HG03135 (cell line): ENCODE measurements around the gene TEX11.
A peak's percentile ranks its signal among the peaks of the same experiment; 100 is the strongest.
"Not testable (repeated sequence)": the region's sequence is repeated elsewhere in the genome, so short reads cannot be mapped to it uniquely, and the experiment has no call there.

ENCODE experiments used
- ATAC-seq: cut with Tn5 transposase; IDR thresholded peaks from one replicate; pipeline ENCODE4 v1.9.1; 2021; ENCODE audit warnings: mild to moderate bottlenecking, moderate library complexity; ENCODE audit not compliant: unreplicated experiment

Gene TEX11

DNA sequence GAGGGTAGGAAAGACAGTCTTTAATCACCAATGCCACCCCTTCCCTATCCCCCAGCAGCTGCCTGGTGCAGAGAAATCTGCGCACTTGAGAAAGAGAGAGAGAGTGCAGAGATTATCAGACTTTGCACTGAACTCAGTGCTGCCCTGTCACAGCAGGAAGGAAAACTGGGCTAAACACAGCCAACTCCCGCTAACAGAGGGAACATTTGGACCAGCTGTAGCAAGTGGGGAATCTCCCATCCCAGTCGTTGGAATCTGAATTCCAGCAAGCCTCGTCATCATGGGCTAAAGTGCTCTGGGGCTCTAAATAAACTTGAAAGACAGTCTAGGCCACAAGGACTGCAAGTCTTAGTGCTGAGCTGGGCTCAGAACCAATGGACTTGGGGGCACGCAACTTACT, 295.2 kb downstream of the TEX11 start:
- no peak for ATAC-seq

DNA sequence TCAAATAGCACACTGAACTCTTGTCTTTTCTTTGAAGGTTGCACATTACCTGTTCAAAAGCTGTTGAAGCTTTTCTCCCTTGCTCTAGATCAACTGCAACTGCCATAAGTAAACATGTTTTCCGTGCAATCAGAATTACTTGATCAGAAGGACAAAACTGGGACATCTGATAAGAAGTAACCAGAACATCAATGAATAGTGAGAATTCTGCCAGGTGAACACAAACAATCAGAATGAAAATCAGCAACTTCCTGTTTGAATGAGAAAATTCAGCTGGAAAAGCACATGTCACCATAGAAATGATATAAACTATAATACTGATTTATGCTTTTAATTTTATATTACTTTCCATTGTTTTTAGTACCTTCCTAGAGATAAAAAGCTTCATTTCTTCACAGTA, 303.2 kb downstream of the TEX11 start:
- no peak for ATAC-seq

DNA sequence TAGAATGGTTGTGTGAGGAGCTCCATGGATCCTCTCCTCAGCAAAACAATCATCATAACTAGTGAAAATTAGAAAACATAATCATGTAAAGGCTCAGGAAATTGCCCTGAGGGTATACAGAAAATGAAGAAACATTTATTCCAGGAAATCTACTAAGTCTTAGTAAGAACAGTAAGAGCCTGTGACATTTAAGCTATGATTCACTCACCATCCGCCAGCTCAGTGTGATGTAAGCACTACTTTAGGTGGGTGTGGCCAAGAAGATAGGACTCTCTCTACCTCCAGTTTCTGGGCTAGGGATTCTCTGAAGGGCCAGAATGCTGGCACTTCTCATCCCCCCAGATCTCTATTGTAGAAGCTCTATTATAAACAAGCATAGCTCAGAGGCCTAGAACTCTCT, 316.4 kb downstream of the TEX11 start:
- no peak for ATAC-seq

DNA sequence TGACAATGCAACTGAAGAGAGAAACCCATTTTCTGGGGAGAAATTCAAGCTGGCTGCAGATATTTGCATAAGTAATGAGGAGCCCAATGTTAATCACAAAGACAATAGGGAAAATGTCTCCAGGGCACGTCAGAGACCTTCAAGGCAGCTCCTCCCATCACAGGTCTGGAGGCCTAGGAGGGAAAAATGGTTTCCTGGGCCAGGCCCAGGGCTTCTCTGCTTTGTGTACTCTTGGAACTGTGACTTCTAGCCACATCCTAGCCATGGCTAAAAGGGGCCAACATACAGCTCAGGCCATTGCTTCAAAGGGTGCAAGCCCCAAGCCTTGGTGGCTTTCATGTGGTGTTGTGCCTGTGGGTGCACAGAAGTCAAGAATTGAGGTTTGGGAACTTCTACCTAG, 321.4 kb downstream of the TEX11 start:
- ATAC-seq: not testable (repeated sequence)

DNA sequence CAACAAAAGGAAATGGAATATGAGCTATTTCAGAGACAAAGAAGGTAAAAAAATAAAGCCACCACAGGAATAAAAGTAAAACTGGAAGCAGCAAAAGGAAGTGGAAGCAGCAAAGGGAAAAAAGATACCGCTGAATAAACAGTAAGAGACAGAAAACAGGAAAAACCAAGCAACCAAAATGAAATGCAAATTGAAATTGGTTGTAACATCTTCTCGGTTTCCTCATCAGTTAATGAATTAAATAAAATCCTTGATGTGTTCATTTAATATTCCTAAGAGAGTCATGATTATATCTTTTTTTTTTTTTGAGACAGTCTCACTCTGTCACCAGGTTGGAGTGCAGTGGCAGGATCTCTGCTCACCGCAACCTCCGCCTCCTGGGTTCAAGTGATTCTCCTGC, 331.1 kb downstream of the TEX11 start:
- ATAC-seq: no peak

DNA sequence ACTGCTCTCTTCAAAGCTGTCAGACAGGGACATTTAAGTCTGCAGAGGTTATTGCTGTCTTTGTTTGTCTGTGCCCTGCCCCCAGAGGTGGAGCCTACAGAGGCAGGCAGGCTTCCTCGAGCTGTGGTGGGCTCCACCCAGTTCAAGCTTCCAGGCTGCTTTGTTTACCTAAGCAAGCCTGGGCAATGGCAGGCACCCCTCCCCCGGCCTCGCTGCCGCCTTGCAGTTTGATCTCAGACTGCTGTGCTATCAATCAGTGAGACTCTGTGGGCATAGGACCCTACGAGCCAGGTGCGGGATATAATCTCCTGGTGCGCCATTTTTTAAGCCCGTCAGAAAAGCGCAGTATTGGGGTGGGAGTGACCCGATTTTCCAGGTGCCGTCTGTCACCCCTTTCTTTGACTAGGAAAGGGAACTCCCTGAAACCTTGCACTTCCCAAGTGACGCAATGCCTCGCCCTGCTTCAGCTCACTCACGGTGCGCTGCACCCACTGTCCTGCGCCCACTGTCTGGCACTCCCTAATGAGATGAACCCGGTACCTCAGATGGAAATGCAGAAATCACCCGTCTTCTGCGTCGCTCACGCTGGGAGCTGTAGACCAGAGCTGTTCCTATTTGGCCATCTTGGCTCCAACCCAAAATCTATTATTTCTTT, 338.5 kb downstream of the TEX11 start:
- not testable (repeated sequence) for ATAC-seq

DNA sequence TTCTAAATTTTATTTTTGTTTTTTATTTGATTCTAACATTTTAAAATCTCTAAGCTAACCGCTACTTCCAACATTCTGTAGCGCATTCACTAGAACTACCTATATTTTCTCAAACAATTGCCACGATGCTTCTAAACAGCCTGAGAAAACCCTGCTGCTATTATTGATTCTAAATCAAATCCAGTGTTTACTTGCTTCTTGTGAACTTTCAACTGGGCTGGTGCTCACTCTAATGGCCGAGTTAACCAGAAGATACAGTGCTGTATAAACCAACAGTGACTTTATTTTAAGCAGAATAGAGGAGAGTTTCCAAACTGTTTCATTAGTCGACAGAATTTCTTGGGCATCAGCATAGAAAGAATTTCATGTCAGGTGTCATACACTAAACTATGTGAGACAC, 353.6 kb downstream of the TEX11 start:
- no peak for ATAC-seq

DNA sequence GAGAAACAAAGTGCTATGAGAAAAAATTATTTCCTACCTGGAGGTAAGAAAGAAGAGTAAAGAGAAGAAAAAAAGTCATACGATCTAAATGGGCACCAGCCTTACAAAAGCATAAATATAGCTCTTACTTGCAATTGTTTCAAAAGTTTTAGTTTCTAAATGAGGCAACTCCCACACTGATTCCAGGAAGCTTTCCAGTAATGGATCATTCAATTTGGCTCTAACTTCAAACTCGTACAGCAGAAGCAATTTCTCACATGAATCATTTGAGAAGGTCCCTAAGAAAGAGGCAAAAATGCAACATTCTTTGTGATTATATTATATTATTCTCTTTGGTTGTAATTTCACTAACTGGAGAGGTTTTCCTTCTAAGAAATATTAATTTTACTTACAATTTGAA, 354.0 kb downstream of the TEX11 start:
- ATAC-seq: no peak

DNA sequence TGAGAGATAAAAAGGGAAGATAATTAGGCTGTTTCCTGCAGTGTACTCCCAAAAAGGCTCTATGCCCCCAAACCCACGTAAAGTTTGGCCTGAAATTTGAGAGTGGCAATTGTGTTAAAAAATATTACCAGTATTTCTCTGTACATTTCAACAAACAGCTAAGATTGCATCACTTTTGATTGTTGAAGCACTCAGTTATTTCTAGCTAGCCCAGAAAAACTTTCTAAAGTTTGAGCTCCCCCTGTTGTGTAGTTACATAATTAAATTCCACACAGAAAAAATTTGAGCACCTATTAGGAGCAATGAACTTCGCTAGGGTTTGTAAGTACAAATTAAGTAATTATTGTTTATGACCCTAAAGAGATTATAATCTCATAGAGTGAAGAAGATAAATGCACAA, 354.4 kb downstream of the TEX11 start:
- no peak for ATAC-seq

DNA sequence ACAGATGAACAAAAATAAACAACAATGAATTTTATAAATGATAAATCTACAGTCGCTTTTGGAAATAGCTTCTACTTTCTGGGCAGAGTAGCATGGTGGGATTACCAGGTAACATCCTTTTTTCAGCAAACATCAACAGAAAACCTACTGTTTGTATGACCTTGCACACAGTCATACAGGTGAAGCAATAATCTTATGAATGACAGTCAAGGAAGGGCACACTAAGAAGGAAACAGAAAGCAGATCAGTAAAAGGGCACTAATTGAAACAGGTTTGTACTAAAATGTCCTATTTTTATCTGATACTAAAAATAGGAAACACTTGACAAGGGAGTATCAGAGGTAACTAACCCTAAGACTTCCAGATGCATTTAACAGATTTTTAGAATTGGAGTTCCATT, 355.0 kb downstream of the TEX11 start:
- peak; percentile 57 for ATAC-seq

DNA sequence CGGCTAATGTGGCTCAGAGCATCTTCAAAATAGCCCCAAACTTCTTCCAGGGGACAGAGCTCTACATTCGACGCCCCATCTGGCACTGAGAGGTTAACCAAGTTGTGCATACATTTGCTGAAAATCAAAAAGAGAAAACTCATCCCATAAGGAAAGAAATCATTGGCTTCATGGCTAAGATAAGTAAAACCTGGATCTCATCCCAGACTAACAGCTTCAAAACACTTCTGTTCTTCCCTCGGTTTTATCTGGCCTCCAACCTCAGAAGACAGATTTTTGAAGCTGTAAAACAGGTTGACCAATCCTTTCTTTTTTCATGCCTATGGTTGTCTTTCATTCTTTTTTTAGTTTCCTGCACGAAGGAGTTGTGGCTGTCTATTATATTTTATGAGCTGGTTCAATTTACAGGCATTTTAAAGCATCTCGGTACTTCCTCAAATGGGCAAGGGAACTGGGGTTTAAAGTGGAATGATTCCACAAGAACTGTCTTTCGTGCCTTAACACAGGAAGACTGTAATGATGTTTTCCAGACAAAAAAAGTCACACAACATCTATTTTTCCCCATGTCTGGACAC, 356.3 kb downstream of the TEX11 start:
- no peak for ATAC-seq

DNA sequence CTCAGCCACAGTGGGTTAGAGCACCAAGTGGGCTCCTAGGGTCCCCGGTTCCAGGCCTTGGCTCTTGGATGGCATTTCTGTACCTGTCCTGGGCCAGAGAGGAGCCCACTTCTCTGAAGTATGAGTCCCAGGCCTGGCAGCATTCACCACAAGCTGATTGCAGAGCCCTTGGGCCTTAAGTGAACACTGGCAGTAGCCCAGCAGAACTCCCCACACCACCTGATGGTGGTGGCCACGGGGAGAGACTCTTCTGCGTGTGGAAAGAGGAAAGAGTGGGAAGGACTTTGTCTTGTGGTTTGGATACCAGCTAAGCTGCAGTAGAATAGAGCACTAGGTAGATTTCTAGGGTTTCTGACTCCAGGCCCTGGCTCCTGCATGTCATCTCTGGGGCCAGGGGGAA, 359.1 kb downstream of the TEX11 start:
- ATAC-seq: no peak

DNA sequence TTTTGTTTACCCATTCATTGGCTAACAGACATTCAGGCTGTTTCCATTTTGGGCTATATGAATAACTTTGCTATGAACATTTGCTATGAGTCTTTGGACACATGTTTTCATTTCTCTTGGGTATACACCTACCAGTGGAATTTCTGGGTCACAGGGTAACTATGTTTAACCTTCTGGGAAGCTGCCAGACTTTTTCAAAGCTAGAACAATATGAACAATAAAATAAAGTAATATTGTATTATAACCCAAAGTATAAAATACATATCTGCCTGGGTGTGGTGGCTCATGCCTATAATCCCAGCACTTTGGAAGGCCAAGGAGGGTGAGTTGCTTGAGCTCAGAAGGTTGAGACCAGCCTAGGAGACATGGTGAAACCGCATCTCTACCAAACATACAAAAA, 373.3 kb downstream of the TEX11 start:
- no peak for ATAC-seq

DNA sequence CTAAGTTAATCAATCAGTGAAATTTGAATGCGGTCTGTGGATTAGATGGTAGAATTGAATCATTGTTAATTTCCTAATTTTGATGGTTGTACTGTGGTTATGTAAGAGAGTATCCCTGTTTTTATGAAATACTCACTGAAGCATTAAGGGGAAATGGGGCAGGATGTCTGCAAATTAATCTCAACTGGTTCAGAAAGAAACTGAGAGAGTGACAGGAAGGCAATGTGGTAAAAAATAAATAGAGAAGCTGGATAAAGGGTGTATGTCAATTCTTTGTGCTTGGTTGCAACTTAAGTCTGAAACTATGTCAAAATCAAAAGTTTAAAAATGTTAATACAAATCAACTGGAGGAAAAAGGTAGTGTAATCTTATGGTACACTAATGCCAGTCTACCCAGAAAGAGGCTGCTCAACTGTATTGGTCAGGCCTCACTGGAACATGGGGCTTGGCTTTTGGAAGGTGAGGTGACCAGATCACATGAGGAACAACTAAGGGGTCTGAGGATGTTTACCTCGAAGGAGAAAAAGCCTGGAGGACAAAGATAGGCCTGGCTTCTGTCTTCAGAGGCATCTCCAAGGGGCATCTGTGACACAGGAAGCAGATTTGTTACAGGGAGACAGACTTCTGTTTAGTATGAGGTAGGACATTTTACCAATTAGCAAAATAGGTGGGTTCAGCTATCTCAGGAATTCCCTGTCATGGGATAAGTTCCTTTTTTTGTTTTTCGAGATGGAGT, 380.7 kb downstream of the TEX11 start:
- ATAC-seq: no peak

DNA sequence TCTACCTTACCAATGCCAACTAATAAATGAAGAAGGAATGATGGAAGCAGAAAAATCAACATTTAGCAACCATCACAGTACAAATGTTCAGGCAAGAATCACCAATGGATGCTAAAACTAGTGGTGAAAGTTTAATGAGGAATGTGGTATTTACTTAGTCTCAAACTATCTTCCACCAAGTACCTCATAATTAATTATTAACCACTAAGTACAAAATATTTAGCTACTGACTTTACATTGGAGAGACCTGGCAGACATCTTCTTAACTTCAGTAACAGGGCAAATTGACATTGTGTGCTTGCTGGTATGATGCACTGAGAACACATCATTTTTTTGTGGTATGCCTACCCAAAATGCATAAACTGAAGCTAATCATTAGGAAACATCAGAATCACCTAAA, 381.5 kb downstream of the TEX11 start:
- ATAC-seq: no peak

DNA sequence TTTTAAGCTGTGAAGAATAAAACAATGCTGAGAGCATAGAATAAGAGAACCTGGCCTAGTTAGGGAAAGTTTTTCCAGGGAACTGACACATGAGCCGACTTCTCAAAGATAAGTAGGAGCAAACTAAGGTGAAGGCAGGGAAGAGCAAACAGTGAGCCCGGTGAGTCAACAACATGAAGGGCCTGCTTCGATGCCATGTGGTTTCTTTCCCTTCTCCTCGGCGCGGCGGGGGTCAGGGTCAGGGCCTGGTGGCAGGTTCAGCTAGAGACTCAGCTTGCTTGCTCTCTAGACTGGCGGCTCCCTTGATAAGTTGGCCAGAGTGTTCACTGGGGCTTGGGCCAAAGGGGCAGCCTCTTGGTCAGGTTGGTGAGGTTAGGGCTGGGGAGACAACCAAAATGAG, 382.8 kb downstream of the TEX11 start:
- no peak for ATAC-seq

DNA sequence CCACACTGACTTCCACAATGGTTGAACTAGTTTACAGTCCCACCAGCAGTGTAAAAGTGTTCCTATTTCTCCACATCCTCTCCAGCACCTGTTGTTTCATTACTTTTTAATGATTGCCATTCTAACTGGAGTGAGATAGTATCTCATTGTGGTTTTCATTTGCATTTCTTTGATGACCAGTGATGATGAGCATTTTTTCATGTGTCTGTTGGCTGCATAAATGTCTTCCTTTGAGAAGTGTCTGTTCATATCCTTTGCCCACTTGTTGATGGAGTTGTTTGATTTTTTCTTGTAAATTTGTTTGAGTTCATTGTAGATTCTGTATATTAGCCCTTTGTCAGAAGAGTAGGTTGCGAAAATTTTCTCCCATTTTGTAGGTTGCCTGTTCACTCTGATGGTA, 392.8 kb downstream of the TEX11 start:
- ATAC-seq: not testable (repeated sequence)

DNA sequence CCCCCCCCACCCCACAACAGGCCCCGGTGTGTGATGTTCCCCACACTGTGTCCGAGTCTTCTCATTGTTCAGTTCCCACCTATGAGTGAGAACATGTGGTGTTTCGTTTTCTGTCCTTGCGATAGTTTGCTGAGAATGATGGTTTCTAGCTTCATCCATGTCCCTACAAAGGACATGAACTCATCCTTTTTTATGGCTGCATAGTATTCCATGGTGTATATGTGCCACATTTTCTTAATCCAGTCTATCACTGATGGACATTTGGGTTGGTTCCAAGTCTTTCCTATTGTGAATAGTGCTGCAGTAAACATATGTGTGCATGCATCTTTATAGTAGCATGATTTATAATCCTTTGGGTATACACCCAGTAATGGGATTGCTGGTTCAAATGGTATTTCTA, 393.2 kb downstream of the TEX11 start:
- ATAC-seq: not testable (repeated sequence)

DNA sequence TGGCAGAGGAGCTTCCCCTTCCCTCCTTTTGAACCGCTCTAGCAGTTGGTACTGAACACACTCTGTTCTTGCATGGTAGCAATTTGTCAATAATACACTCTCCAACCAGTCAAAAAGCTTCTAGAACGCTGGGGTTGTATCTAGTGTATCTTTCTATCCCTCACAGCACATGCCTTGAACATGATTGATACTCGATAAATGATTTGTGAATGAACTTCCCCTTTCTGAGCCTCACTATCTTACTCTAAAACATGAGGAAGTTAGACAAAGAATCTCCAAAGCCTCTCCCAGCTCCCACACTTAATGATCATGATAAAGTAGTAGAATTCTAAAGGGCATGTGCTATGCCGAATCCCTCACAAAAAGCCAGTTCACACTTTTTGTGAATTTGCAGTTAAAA, 399.4 kb downstream of the TEX11 start:
- no peak for ATAC-seq

DNA sequence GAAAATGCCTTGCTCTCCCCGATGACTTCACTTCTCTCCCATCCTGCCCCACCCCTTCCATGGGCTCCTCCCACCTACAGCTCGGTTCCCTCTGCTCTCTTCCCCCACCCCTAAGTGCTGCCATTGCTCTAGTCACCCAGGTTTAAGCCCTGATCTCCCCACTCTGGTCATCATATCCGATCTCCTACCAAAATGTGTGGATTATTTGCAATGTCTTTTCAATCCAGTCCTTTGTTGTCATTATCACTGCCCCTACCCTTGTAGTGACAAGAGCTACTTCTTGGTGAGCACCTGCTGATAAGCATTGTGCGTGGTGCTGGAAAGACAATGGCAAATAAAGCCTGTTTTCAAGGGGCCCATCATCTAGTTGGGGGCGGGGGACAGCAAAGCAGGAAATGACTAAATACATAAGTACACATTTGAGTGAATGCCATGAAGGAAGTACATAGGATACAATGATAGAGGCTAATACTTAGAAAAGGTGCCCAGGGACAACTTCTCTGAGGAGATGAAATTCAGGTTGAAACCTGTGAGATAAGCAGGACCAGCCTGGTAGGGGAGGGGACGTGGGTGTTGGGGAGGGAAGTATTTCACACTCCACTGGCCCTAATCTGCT, 400.1 kb downstream of the TEX11 start:
- ATAC-seq: no peak

DNA sequence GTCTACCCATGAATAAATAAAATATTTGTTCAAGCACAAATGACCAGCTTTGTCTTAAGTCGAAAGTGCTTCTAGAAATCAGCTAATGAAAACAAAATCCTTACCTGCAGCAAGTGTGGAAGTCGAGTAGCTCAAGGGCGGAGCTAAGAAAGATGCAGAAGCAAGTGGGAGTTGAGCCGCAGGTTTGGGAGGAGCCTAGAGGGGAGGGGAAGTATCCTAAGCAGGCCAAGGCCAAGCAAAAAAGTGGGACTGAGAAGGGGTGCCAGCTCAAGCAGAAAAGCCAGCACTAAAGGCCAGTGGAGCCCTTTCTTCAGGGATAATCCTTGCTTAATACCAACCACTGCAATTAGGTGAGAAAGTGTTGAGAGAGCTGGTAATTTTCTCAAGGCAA, 403.1 kb downstream of the TEX11 start:
- ATAC-seq: no peak
